GM18907 (cell line): ENCODE measurements around the gene FOXK1.
"Not testable (repeated sequence)": the region's sequence is repeated elsewhere in the genome, so short reads cannot be mapped to it uniquely, and the experiment has no call there.

Experiments used
- ATAC-seq: cut with Tn5 transposase; IDR thresholded peaks from one replicate; pipeline ENCODE4 v1.9.1; 2021; ENCODE audit warnings: mild to moderate bottlenecking, moderate library complexity; ENCODE audit not compliant: unreplicated experiment

The FOXK1 gene

DNA sequence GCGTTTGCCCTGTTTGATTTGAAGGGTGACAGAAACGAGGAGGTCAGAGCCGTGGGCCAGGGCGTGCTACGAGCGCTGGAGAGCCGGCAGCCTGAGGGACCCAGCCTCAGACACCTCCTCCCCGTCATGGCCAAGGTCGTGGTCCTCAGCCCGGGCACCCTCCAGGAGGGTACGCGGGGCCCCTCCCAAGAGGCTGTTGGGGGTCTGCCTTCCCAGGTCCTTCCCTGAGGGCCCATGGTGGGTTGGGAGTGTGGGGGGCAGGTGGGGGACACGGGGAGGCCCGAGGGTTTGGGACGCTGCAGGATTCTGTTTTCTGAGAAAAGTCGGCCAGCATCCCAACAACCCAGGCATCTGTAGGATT, 101.2 kb downstream of the FOXK1 start:
- no peak for ATAC-seq

DNA sequence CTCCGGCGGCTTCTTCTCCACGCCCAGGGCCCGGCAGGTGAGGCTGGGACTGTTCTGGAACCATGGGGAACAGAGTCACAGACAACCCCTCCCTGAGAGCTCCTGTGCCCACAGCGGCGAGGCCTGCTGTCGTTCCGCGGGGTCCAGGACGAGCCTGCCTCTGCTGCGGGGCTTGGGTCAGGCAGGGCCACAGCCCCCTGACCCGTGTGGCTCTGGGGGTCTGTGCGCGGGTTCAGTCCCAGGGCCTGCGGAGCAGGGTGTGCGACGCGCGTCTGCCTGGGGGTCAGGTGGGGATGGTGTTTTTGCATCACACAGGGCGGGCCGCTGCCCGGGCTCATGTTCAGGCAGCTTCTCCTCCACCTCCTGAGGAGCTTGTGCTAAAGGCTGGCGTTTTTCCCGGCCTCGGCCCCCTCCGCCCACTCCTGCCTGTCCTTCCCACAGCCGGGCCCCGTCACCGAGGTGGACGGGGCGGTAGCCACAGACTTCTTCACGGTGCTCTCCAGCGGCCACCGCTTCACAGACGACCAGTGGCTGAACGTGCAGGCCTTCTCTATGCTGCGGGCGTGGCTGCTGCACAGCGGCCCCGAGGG, 101.8 kb downstream of the FOXK1 start:
- no peak for ATAC-seq

DNA sequence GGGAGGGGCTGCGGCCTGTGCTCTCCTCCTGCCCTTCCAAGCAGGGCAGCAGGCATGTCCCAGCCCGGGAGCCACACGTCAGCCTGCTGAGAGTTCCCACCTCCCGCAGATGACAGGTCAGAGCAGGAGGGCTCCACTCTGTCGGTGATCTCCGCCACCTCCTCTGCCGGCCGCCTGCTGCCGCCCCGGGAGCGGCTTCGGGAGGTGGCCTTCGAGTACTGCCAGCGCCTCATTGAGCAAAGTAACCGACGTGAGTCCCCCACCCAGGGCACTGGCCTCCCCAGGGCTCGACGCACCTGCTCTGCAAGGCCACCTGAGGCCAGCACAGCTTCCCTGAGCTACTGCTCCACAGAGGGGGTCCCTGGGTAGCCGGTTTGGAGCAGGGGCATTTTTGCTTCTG, 102.7 kb downstream of the FOXK1 start:
- no peak for ATAC-seq

DNA sequence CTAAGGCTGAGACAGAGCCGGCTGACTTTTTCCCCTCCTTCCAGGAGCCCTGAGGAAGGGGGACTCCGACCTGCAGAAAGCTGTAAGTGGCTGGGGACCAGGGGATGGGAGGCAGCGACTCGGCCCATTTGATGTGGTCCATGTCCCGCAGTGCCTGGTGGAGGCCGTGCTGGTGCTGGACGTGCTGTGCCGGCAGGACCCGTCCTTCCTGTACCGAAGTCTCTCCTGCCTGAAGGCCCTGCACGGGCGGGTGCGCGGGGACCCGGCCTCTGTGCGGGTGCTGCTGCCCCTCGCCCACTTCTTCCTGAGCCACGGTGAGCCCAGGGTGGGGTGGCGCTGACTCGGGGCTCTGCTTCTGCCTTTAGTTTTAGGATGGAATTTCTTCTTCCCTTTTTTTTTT, 103.3 kb downstream of the FOXK1 start:
- ATAC-seq, result no peak

DNA sequence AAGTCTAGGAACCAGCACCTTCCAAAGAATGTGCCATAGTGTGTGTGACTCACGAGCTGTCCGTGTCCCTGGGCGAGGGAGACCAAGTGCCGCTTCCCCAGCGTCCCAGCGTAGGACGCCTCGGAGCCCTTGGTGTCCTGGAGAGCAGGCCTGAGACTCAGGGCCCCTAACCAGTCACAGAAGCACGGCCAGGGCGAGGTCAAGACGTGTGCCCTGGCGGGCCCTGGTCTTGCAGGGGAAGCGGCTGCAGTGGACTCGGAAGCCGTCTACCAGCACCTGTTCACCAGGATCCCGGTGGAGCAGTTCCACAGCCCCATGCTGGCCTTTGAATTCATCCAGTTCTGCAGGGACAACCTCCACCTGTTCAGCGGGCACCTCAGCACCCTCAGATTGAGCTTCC, 103.9 kb downstream of the FOXK1 start:
- no peak for ATAC-seq

DNA sequence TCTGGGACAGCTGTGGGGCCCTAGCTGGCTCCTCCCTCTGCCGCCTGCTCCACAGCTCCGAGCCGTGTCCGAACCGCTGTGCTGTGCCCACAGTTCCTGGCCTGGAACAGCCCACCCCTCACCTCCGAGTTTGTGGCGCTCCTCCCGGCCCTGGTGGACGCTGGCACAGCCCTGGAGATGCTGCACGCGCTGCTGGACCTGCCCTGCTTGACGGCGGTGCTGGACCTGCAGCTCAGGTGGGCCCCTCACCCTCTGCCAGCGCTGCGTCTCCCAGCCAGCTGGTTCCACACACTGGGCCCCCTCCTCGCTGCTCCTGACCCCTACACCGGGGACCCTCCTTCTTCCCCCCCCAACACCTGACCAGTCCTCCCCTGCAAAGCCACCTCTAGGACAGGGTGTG, 105.4 kb downstream of the FOXK1 start:
- no peak for ATAC-seq

DNA sequence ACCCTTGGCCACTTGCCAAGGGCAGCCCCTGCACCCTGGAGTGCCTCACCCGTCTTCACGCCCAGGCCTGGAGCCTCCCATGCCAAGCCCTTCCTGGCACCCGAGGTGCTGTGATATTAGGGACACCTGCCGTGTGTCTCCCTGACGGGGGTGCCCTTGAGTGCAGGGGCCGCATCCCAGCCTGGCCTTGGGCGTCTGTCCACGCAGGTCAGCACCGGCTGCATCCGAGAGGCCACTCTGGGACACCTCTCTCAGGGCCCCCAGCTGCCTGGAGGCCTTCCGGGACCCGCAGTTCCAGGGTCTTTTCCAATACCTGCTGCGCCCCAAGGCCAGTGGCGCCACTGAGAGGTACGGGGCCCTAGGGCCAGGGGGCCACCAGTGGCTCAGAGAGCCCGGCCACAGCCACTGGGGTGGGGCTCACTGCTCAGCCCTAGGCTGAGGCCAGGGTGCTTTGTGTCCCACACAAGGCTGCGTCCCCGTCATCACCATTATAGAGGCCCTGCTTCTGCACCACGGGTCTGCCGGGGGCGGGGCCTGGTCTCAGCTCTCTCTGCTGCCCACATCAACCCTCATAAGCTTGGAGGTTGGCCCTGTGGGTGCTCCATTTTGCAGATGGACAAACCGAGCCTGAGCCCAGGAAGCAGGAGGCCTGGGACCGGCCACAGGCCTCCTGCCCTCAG, 106.0 kb downstream of the FOXK1 start:
- ATAC-seq, result no peak

DNA sequence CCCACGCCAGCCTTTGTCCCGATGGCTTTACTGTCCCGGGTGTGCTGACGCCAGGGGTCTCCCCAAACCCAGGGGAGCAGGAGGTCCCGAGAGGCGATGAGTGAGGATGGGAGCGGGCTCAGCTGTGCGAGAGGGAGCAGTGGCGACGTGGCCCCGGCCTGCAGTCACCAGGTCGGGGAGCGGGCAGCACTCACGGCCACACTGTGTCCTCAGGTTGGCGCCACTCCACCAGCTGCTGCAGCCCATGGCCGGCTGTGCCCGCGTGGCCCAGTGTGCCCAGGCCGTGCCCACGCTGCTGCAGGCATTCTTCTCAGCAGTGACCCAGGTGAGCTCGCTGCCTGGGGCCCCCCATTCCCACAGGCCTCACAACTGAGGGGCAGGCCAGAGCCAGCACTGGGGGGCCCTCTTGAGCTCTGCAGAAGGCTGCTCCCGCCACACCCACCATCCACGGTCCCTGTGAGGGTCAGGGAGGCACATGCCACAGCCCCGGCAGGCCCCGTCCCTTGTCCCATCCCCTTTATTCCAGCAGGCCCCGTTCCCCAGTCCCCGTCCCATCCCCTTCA, 106.6 kb downstream of the FOXK1 start:
- no peak for ATAC-seq

DNA sequence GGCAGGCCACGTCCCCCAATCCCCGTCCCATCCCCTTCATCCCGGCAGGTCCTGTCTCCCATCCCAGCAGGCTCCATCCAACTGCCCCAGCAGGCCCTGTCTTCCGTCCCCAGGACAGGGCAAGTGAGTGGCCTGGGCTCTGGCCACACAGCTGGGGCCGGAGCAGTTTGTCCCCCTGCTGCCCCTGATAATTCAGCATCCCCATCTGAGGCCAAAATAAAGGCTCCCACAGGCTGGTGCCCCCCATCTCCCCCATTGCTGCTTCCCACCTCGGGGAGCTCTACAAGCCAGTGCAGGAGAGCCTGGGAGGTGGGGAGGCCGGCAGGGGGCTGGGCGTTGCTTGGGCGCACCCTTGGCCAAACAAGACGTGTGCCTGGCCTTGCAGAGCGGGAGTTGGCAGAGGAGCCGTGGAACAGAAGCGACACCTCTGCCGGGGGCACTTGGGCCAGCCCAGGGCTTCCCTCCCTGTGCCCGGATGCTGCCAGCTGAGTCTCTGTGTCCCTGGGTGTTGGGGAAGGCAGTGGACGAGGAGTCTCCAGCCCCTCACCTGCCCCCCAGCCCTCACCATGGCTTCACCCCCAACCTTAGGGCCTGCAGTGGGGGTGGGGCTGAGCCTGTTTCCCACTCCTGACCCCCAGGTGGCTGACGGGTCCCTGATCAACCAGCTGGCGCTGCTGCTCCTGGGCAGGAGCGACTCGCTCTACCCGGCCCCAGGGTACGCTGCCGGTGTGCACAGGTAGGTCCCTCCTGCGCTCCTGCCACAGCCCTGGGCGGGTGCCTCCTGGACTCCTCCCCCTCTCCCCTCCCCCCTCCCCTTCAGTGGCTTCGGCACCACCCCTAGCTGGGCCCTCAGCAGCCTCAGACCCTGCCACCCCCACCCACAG, 107.3 kb downstream of the FOXK1 start:
- ATAC-seq, result no peak

DNA sequence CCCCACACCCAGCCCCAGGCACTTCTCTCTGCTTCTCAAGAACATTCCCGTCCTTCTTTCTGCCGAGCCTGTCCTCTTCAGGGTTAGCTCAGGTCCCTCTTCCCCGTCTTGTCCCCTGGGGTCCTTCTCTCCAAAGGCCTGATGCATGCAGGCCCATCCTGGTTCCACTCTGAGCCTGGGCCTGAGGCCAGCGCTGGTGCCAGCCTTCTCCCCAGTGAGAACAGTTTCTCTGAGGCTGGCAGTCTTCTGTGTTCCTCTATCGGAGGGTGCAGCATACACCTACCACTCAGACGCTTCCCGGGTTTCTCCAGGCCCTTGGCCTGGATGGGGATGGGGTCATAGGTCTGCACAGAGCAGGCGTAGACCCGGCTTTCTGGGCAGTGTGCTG, 108.0 kb downstream of the FOXK1 start:
- no peak for ATAC-seq

DNA sequence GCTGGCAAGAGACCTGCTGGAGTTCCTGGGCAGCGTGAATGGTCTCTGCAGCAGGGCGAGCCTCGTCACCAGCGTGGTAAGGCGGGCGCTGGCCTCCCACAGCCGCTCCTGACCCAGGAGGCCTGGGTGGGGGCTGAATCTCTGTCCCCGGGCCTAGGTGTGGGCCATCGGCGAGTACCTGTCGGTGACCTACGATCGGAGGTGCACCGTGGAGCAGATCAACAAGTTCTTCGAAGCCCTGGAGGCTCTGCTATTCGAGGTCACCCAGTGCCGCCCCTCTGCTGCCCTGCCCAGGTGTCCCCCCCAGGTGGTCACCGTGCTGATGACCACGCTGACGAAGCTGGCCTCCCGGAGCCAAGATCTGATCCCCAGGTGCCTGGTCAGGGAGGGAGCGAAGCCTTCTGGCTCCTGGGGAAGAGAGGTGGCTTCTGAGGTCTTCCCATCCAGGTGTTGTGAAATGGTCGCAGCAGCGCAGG, 108.5 kb downstream of the FOXK1 start:
- ATAC-seq, result no peak

DNA sequence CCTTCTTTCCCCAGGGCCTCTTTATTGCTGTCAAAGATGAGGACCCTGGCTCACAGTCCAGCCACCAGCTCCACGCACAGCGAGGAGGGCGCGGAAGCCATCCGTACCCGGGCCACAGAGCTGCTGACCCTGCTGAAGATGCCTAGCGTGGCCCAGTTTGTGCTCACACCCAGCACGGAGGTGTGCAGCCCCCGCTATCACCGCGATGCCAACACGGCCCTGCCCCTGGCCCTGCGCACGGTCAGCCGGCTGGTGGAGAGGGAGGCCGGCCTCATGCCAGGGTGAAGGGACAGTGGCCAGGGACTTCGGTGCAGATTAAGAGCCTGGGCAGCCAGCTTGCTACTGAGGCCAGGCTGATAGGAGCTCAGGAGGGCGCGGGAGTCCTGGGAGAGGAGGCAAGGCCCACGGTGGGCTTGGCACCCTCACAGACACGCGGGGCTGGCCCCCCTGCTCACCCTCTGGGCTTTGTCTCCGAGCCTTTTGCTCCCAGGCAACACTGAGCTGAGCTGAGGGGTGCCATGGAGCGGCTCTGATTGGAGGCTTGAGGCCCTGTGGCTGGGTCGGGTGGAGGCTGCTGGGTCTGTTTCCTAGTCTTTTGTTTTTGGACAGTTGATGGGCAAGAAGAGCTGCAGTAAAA, 109.1 kb downstream of the FOXK1 start:
- no peak for ATAC-seq

DNA sequence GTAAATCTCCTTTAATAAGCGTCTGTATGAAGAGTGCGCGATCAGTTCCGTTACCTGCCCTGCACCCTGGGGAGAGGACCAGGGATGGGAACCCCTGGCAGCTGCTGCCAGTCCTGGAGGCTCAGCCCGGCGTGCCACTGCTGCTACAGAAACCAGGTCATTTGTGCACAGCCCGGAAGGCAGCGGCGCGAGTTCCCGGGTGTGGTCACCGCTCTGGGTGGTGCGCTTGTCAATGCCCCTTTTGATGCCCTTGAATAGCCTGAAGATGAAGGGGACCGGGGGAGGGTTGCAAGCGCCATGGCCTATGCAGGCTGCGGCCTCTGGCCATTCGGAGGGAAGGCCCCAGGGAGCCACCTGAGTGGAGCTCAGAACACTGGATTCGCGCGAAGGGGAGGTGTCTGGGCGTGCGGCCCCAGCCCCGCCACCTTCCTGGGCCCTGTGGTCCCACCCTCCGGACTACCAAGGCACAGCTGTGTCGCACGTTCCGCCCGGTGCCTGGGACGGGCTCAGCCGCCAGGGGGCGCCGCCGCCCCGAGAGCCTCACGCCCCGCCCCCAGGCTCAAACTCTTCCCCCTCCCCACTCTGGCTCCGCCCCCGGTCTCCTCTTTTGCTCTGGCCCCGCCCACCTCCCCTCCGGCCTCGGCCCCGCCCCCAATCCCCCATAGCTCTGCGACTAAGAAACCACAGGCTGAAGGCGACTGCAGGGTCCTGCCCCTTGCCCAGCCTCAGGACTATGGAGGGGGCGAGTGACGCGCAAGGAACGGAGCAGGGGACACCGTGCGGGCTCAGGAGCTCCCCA, 109.8 kb downstream of the FOXK1 start:
- no peak for ATAC-seq

DNA sequence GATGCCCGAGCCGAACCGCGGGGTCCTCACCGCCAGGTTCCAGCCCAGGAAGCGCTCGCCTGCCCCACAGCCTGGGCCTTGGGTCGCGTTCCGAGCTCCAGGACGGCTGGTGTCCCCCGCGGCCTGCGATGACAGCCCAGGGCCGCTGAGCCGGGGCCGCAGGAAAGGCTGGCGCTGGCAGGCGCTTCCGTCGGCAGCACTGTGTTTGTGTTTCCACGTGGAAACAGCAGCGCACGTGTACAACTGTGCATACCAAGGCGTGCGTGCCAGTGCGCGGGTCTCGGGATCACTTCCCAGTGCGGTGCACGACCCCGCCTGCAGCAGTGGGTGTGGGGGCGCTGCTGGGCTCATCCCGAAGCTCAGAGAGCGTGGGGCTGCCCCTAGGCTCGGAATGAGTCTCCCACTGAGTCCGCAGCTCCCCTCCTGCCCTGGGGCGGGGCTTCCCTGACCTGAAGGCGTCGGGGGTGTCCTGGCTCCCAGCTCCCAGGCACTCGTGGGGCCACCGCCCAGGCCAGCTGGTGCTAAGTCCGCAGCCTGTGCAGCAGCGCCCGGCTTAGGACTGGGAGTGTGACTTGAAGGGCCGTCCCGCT, 110.5 kb downstream of the FOXK1 start:
- ATAC-seq, result no peak

DNA sequence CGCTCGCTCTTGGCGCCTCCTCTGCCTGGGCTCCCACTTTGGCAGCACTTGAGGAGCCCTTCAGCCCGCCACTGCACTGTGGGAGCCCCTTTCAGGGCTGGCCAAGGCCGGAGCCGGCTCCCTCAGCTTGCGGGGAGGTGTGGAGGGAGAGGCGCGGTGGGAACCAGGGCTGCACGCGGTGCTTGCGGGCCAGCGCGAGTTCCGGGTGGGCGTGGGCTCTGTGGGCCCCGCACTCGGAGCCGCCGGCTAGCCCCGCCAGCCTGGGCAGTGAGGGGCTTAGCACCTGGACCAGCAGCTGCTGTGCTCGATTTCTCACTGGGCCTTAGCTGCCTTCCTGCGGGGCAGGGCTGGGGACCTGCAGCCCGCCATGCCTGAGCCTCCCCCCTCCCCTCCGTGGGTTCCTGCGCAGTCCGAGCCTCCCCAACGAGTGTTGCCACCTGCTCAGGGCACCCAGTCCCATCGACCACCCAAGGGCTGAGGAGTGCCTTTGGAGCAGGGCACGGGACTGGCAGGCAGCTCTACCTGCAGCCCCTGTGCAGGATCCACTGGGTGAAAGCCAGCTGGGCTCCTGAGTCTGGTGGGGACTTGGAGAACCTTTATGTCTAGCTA, 111.4 kb downstream of the FOXK1 start:
- not testable (repeated sequence) for ATAC-seq

DNA sequence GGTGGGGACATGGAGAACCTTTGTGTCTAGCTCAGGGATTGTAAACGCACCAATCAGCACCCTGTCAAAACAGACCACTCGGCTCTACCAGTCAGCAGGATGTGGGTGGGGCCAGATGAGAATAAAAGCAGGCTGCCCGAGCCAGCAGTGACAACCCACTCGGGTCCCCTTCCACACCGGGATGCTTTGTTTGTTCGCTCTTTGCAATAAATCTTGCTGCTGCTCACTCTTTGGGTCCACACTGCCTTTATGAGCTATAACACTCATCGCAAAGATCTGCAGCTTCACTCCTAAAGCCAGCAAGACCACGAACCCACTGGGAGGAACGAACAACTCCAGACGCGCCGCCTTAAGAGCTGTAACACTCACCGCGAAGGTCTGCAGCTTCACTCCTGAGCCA, 112.1 kb downstream of the FOXK1 start:
- not testable (repeated sequence) for ATAC-seq

DNA sequence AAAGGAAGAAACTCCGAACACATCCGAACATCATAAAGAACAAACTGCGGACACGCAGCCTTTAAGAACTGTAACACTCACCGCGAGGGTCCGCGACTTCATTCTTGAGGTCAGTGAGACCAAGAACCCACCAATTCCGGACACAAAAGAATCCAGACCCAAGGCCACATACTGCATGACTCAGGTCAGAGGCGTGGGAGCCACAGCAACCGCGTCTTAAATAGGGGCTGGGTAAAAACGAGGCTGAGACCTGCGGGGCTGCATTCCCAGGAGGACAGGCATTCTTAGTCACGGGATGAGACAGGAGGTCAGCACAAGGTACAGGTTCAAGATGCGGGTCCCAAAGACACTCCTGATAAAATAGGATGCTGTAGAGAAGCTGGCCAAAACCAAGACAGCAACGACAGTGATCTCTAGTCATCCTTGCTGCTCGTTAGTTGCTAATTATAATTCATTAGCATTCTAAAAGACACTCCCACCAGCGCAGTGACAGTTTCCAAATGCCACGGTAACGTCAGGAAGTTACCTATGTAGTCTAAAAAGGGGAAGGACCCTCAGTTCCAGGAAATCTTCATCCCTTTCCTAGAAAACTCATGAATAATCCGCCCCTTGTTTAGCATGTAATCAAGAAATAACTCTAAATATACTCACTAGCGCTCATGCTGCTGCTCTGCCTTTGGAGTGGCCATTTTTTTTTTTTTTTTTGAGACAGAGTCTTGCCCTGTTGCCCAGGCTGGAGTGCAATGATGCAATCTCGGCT, 112.7 kb downstream of the FOXK1 start:
- ATAC-seq, result no peak

DNA sequence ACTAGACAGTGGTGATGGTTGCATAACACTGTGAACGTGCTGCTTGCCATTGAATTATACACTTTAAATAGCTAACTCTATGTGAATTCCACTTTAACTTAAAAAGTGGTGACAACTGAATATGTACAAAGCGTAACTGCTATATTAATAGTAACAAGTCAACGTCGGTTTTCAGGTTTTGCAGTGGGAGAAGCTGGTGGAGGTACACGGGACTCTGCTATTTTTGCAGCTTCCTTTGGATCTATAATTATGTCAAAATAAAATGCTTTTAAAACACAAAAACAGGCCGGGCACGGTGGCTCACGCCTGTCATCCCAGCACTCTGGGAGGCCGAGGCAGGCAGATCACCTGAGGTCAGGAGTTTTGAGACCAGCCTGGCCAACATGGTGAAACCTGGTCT, 114.4 kb downstream of the FOXK1 start:
- no peak for ATAC-seq
